GM19467 (cell line): Measurements from ENCODE around the gene ZNF236.

Experiments used
- ATAC-seq: cut with Tn5 transposase; IDR thresholded peaks from one replicate; pipeline ENCODE4 v1.9.1; 2021; ENCODE audit warnings: mild to moderate bottlenecking, moderate library complexity; ENCODE audit not compliant: unreplicated experiment

ZNF236 gene

GRCh38 chr18:76855594-76855993 lies 33.2 kb downstream of the ZNF236 start:
- ATAC-seq: no peak

GRCh38 chr18:76857476-76857875 lies 35.1 kb downstream of the ZNF236 start:
- ATAC-seq: no peak

GRCh38 chr18:76859474-76860339 lies 37.4 kb downstream of the ZNF236 start:
- no peak for ATAC-seq

GRCh38 chr18:76860411-76860810 lies 38.1 kb downstream of the ZNF236 start:
- ATAC-seq: no peak

GRCh38 chr18:76866666-76867065 lies 44.3 kb downstream of the ZNF236 start:
- ATAC-seq: no peak

GRCh38 chr18:76873311-76873710 lies 51.0 kb downstream of the ZNF236 start:
- no peak for ATAC-seq

- no peak for ATAC-seq
These were observed 51.4 kb downstream of the ZNF236 start for GRCh38 chr18:76873713-76874112.

GRCh38 chr18:76874642-76875389 lies 52.5 kb downstream of the ZNF236 start:
- ATAC-seq: no peak

GRCh38 chr18:76875390-76876325 lies 53.3 kb downstream of the ZNF236 start:
- no peak for ATAC-seq

- no peak for ATAC-seq
These were observed 56.1 kb downstream of the ZNF236 start for GRCh38 chr18:76878426-76878825.

GRCh38 chr18:76880026-76880425 lies 57.7 kb downstream of the ZNF236 start:
- ATAC-seq: no peak

- ATAC-seq: no peak
These were observed 59.4 kb downstream of the ZNF236 start for GRCh38 chr18:76881744-76882143.

- ATAC-seq: no peak
These were observed 59.8 kb downstream of the ZNF236 start for GRCh38 chr18:76882146-76882545.

- no peak for ATAC-seq
These were observed 62.6 kb downstream of the ZNF236 start for GRCh38 chr18:76885001-76885400.

GRCh38 chr18:76886112-76886511 lies 63.8 kb downstream of the ZNF236 start:
- ATAC-seq: no peak

- no peak for ATAC-seq
These were observed 66.8 kb downstream of the ZNF236 start for GRCh38 chr18:76889091-76889699.

GRCh38 chr18:76892832-76893231 lies 70.5 kb downstream of the ZNF236 start:
- no peak for ATAC-seq

GRCh38 chr18:76894566-76895346 lies 72.4 kb downstream of the ZNF236 start:
- no peak for ATAC-seq

- ATAC-seq: no peak
These were observed 73.1 kb downstream of the ZNF236 start for GRCh38 chr18:76895498-76895897.

GRCh38 chr18:76896677-76897076 lies 74.3 kb downstream of the ZNF236 start:
- ATAC-seq: no peak
